Neural cell (in vitro differentiated cells): ENCODE data around the gene TMEM63B.

Source experiments
- CTCF ChIP-seq: fragments of 450-650 bp; IDR thresholded peaks from 2 replicates; pipeline ENCODE4 v1.5.1; 2014; ENCODE audit warnings: antibody characterized with exemption, mild to moderate bottlenecking, moderate library complexity; ENCODE audit not compliant: poor library complexity, severe bottlenecking
- EZH2 ChIP-seq: fragments of 200-600, 300-800 bp; shearing (Covaris generic), sonication (generic); IDR thresholded peaks from 2 replicates; pipeline ENCODE4 v1.6.1; 2014; ENCODE audit warnings: antibody characterized with exemption, low read length, borderline replicate concordance, mild to moderate bottlenecking; ENCODE audit not compliant: insufficient read depth, poor library complexity, severe bottlenecking
- MXI1 ChIP-seq: fragments of 450-650 bp; conservative IDR thresholded peaks from 2 replicates; pipeline ENCODE4 v1.6.1; 2014; ENCODE audit warnings: antibody characterized with exemption, mild to moderate bottlenecking; ENCODE audit not compliant: poor library complexity, severe bottlenecking
- POLR2AphosphoS5 ChIP-seq: IDR thresholded peaks from 2 replicates; pipeline ENCODE4 v1.6.1; 2012
- RAD21 ChIP-seq: fragments of 450-650 bp; conservative IDR thresholded peaks from 2 replicates; pipeline ENCODE4 v1.6.1; 2014; ENCODE audit warnings: antibody characterized with exemption, mild to moderate bottlenecking, moderate library complexity
- SMC3 ChIP-seq: fragments of 450-650 bp; conservative IDR thresholded peaks from 2 replicates; pipeline ENCODE4 v1.6.1; 2014; ENCODE audit warnings: antibody characterized with exemption, mild to moderate bottlenecking, moderate library complexity; ENCODE audit not compliant: poor library complexity
- TAF1 ChIP-seq: IDR thresholded peaks from 2 replicates; pipeline ENCODE4 v1.6.1; 2012; ENCODE audit warnings: low read depth

GRCh38 chr6:44152533-44152932, 25.2 kb downstream of the TMEM63B start:
- no peak for TF ChIP-seq RAD21
- TF ChIP-seq MXI1 = no peak
- no peak for TF ChIP-seq CTCF
- TF ChIP-seq TAF1 = no peak
- no peak for TF ChIP-seq SMC3
- no peak for TF ChIP-seq EZH2
- TF ChIP-seq POLR2AphosphoS5 = no peak
